ENCODE data around the gene IGSF1. TPM values are rescaled to one million over a fixed set of nuclear protein-coding genes. Genes with fewer than 3 reads are reported as not detected.

The IGSF1 gene
- total RNA-seq, 2 donors from 2014 or later, result not detected

GRCh38 chrX:131298846-131299245 is 9.7 kb upstream of the IGSF1 start:
- DNase-seq (no peak), ATAC-seq (no peak)
- Mint-ChIP-seq H3K4me1 (peaks cover 2% of the 10 kb centered on the region), H3K27ac (no peak overlapping the region), H3K36me3 (ENCODE audit: low read depth) (no peaks in the 10 kb centered on the region), H3K4me3 (no peak overlapping the region), H3K27me3 (peaks cover 12% of the 10 kb centered on the region)
- H3K9me3 ChIP-seq (ENCODE audit: control insufficient read depth, low read length, poor library complexity, severe bottlenecking), result no peaks in the 10 kb centered on the region

- no peaks in the 10 kb centered on the region for H3K9me3 ChIP-seq (ENCODE audit: control insufficient read depth, low read length, poor library complexity, severe bottlenecking)
Measured at GRCh38 chrX:131298036-131298435, 8.9 kb upstream of the IGSF1 start.

GRCh38 chrX:131289527-131289926 is 421 bp upstream of the IGSF1 start:
- no peaks in the 10 kb centered on the region for H3K36me3 Mint-ChIP-seq (ENCODE audit: low read depth)

More at GRCh38 chrX:131298036-131298435, 8.9 kb upstream of the IGSF1 start:
- Mint-ChIP-seq H3K36me3 (ENCODE audit: low read depth) (no peaks in the 10 kb centered on the region), H3K4me1 (peaks cover 2% of the 10 kb centered on the region), H3K27me3 (peaks cover 12% of the 10 kb centered on the region), H3K4me3 (no peak overlapping the region), H3K27ac (no peak overlapping the region)
- no peak for ATAC-seq
- no peak for DNase-seq

GRCh38 chrX:131288188-131288587 is 918 bp downstream of the IGSF1 start:
- Mint-ChIP-seq H3K27ac (no peak overlapping the region), H3K27me3 (peaks cover 6% of the 10 kb centered on the region), H3K4me3 (no peak overlapping the region), H3K4me1 (no peaks in the 10 kb centered on the region), H3K36me3 (ENCODE audit: low read depth) (no peaks in the 10 kb centered on the region)
- DNase-seq, result no peak
- ATAC-seq, result no peak
- no peaks in the 10 kb centered on the region for H3K9me3 ChIP-seq (ENCODE audit: control insufficient read depth, low read length, poor library complexity, severe bottlenecking)

More at GRCh38 chrX:131289527-131289926, 421 bp upstream of the IGSF1 start:
- no peak for DNase-seq
- peaks cover 8% of the 10 kb centered on the region for H3K27me3 Mint-ChIP-seq
- peaks cover under 1% of the 10 kb centered on the region for H3K4me1 Mint-ChIP-seq
- H3K27ac Mint-ChIP-seq, result no peak overlapping the region
- no peaks in the 10 kb centered on the region for H3K9me3 ChIP-seq (ENCODE audit: control insufficient read depth, low read length, poor library complexity, severe bottlenecking)
- no peak for ATAC-seq
- no peak overlapping the region for H3K4me3 Mint-ChIP-seq

GRCh38 chrX:131287560-131288179 is 1.4 kb downstream of the IGSF1 start:
- H3K9me3 ChIP-seq (ENCODE audit: control insufficient read depth, low read length, poor library complexity, severe bottlenecking), result no peaks in the 10 kb centered on the region
- Mint-ChIP-seq H3K4me1 (no peaks in the 10 kb centered on the region), H3K27me3 (peaks cover 6% of the 10 kb centered on the region), H3K27ac (no peak overlapping the region), H3K4me3 (no peak overlapping the region), H3K36me3 (ENCODE audit: low read depth) (no peaks in the 10 kb centered on the region)
- DNase-seq (no peak), ATAC-seq (no peak)

- Mint-ChIP-seq H3K36me3 (ENCODE audit: low read depth) (no peaks in the 10 kb centered on the region), H3K27me3 (peaks cover 5% of the 10 kb centered on the region), H3K4me3 (no peak overlapping the region)
Measured at GRCh38 chrX:131279617-131280016, 9.5 kb downstream of the IGSF1 start.

GRCh38 chrX:131279197-131279596 is 9.9 kb downstream of the IGSF1 start:
- no peaks in the 10 kb centered on the region for H3K36me3 Mint-ChIP-seq (ENCODE audit: low read depth)
- DNase-seq, result no peak
- H3K27me3 Mint-ChIP-seq, result peaks cover 5% of the 10 kb centered on the region

More at GRCh38 chrX:131279617-131280016, 9.5 kb downstream of the IGSF1 start:
- H3K9me3 ChIP-seq (ENCODE audit: control insufficient read depth, low read length, poor library complexity, severe bottlenecking), result no peaks in the 10 kb centered on the region
- DNase-seq, result no peak
- ATAC-seq, result no peak
- Mint-ChIP-seq H3K27ac (no peak overlapping the region), H3K4me1 (no peaks in the 10 kb centered on the region)

GRCh38 chrX:131277543-131278136 is 11.5 kb downstream of the IGSF1 start:
- DNase-seq (no peak), ATAC-seq (no peak)
- Mint-ChIP-seq H3K4me3 (no peak overlapping the region), H3K36me3 (ENCODE audit: low read depth) (no peaks in the 10 kb centered on the region), H3K4me1 (no peaks in the 10 kb centered on the region), H3K27ac (no peak overlapping the region), H3K27me3 (peaks cover 5% of the 10 kb centered on the region)
- no peaks in the 10 kb centered on the region for H3K9me3 ChIP-seq (ENCODE audit: control insufficient read depth, low read length, poor library complexity, severe bottlenecking)

More at GRCh38 chrX:131279197-131279596, 9.9 kb downstream of the IGSF1 start:
- Mint-ChIP-seq H3K27ac (no peak overlapping the region), H3K4me3 (no peak overlapping the region), H3K4me1 (no peaks in the 10 kb centered on the region)
- ATAC-seq, result no peak
- no peaks in the 10 kb centered on the region for H3K9me3 ChIP-seq (ENCODE audit: control insufficient read depth, low read length, poor library complexity, severe bottlenecking)

- no peak overlapping the region for H3K27ac Mint-ChIP-seq
- ATAC-seq (no peak), DNase-seq (no peak)
- H3K36me3 Mint-ChIP-seq (ENCODE audit: low read depth), result no peaks in the 10 kb centered on the region
- H3K4me1 Mint-ChIP-seq, result no peaks in the 10 kb centered on the region
- no peak overlapping the region for H3K4me3 Mint-ChIP-seq
- no peaks in the 10 kb centered on the region for H3K27me3 Mint-ChIP-seq
- no peaks in the 10 kb centered on the region for H3K9me3 ChIP-seq (ENCODE audit: control insufficient read depth, low read length, poor library complexity, severe bottlenecking)
Measured at GRCh38 chrX:131273011-131273410, 16.1 kb downstream of the IGSF1 start.

- H3K36me3 Mint-ChIP-seq (ENCODE audit: low read depth), result no peaks in the 10 kb centered on the region
- no peaks in the 10 kb centered on the region for H3K27me3 Mint-ChIP-seq
- H3K27ac Mint-ChIP-seq, result no peak overlapping the region
- no peaks in the 10 kb centered on the region for H3K4me1 Mint-ChIP-seq
- H3K4me3 Mint-ChIP-seq, result no peak overlapping the region
- ATAC-seq (no peak), DNase-seq (no peak)
- H3K9me3 ChIP-seq (ENCODE audit: control insufficient read depth, low read length, poor library complexity, severe bottlenecking), result no peaks in the 10 kb centered on the region
Measured at GRCh38 chrX:131271826-131272225, 17.3 kb downstream of the IGSF1 start.

- Mint-ChIP-seq H3K4me1 (no peaks in the 10 kb centered on the region), H3K4me3 (no peak overlapping the region), H3K27me3 (no peaks in the 10 kb centered on the region), H3K27ac (no peak overlapping the region), H3K36me3 (ENCODE audit: low read depth) (no peaks in the 10 kb centered on the region)
- no peaks in the 10 kb centered on the region for H3K9me3 ChIP-seq (ENCODE audit: control insufficient read depth, low read length, poor library complexity, severe bottlenecking)
- DNase-seq (no peak), ATAC-seq (no peak)
Measured at GRCh38 chrX:131271274-131271673, 17.8 kb downstream of the IGSF1 start.

GRCh38 chrX:131270080-131270479 is 19.0 kb downstream of the IGSF1 start:
- H3K27ac Mint-ChIP-seq, result no peak overlapping the region
- no peaks in the 10 kb centered on the region for H3K36me3 Mint-ChIP-seq (ENCODE audit: low read depth)
- H3K27me3 Mint-ChIP-seq, result no peaks in the 10 kb centered on the region
- no peak for ATAC-seq
- no peaks in the 10 kb centered on the region for H3K4me1 Mint-ChIP-seq
- H3K4me3 Mint-ChIP-seq, result no peak overlapping the region
- H3K9me3 ChIP-seq (ENCODE audit: control insufficient read depth, low read length, poor library complexity, severe bottlenecking), result no peaks in the 10 kb centered on the region
- no peak for DNase-seq

GRCh38 chrX:131264665-131265064 is 24.4 kb downstream of the IGSF1 start:
- Mint-ChIP-seq H3K27ac (no peak overlapping the region), H3K4me3 (no peak overlapping the region), H3K36me3 (ENCODE audit: low read depth) (no peaks in the 10 kb centered on the region), H3K4me1 (no peaks in the 10 kb centered on the region), H3K27me3 (no peaks in the 10 kb centered on the region)
- H3K9me3 ChIP-seq (ENCODE audit: control insufficient read depth, low read length, poor library complexity, severe bottlenecking), result no peaks in the 10 kb centered on the region
- DNase-seq (no peak), ATAC-seq (no peak)

GRCh38 chrX:131264053-131264452 is 25.1 kb downstream of the IGSF1 start:
- Mint-ChIP-seq H3K4me3 (no peak overlapping the region), H3K27me3 (no peaks in the 10 kb centered on the region), H3K36me3 (ENCODE audit: low read depth) (no peaks in the 10 kb centered on the region), H3K27ac (no peak overlapping the region), H3K4me1 (no peaks in the 10 kb centered on the region)
- H3K9me3 ChIP-seq (ENCODE audit: control insufficient read depth, low read length, poor library complexity, severe bottlenecking), result no peaks in the 10 kb centered on the region
- ATAC-seq, result no peak
- DNase-seq, result no peak

All from T-helper 17 cell (primary cell).